HG03103 (cell line): Measurements from ENCODE around the gene LRP3.

Experiments
- ATAC-seq: cut with Tn5 transposase; IDR thresholded peaks from one replicate; pipeline ENCODE4 v1.9.1; 2021; ENCODE audit warnings: low read depth; ENCODE audit not compliant: unreplicated experiment

LRP3 gene

GRCh38 chr19:33251076-33251475 is 56.9 kb downstream of the LRP3 start:
- no peak for ATAC-seq

GRCh38 chr19:33251526-33252090 is 57.5 kb downstream of the LRP3 start:
- no peak for ATAC-seq

GRCh38 chr19:33252418-33252962 is 58.4 kb downstream of the LRP3 start:
- ATAC-seq = no peak

GRCh38 chr19:33252971-33253370 is 58.8 kb downstream of the LRP3 start:
- ATAC-seq = no peak

GRCh38 chr19:33254245-33254824 is 60.2 kb downstream of the LRP3 start:
- no peak for ATAC-seq

GRCh38 chr19:33255781-33256180 is 61.7 kb downstream of the LRP3 start:
- ATAC-seq = no peak

- ATAC-seq = no peak
These were observed 62.1 kb downstream of the LRP3 start for GRCh38 chr19:33256261-33256660.

GRCh38 chr19:33257828-33258227 is 63.7 kb downstream of the LRP3 start:
- no peak for ATAC-seq
